OCI-LY3 (cell line): ENCODE measurements around the gene OPHN1.
"Not testable (repeated sequence)": the region's sequence is repeated elsewhere in the genome, so short reads cannot be mapped to it uniquely, and the experiment has no call there.

ENCODE experiments used
- H2AFZ ChIP-seq: fragments of 200-600, 300-600 bp; shearing (Covaris generic); 2 replicates; pipeline ENCODE4 v1.6.0; 2014; ENCODE audit warnings: antibody characterized with exemption, low read depth, low read length
- H3K27ac ChIP-seq: fragments of 200-600, 300-600 bp; sonication (generic); 2 replicates; pipeline ENCODE4 v1.5.1; 2014; ENCODE audit warnings: mild to moderate bottlenecking, low read length, moderate library complexity, mixed read lengths
- H3K27me3 ChIP-seq: fragments of 200-600, 300-600 bp; sonication (generic); 2 replicates; pipeline ENCODE4 v1.6.1; 2014; ENCODE audit warnings: low read depth, low read length, mixed read lengths
- H3K36me3 ChIP-seq: fragments of 200-600, 300-600 bp; sonication (generic); replicated peaks from 2 replicates; pipeline ENCODE3; 2014; ENCODE audit warnings: low read depth, low read length, mixed read lengths
- H3K4me1 ChIP-seq: fragments of 300-600, 200-600 bp; sonication (generic); 2 replicates; pipeline ENCODE4 v1.6.1; 2014; ENCODE audit warnings: low read length, mixed read lengths
- H3K4me2 ChIP-seq: fragments of 200-600, 300-600 bp; sonication (generic); 2 replicates; pipeline ENCODE4 v1.6.1; 2014; ENCODE audit warnings: low read length, mixed read lengths
- H3K4me3 ChIP-seq: fragments of 300-600, 200-600 bp; sonication (generic); 2 replicates; pipeline ENCODE4 v1.5.1; 2014; ENCODE audit warnings: antibody characterized with exemption, mild to moderate bottlenecking, low read length, moderate library complexity
- H3K79me2 ChIP-seq: fragments of 300-600, 200-600 bp; shearing (Covaris generic); 2 replicates; pipeline ENCODE4 v1.6.1; 2014; ENCODE audit warnings: mild to moderate bottlenecking, low read length, mixed read lengths
- H3K9ac ChIP-seq: fragments of 300-600, 200-600 bp; shearing (Covaris generic); 2 replicates; pipeline ENCODE4 v1.6.0; 2014; ENCODE audit warnings: mild to moderate bottlenecking, low read length, moderate library complexity
- H3K9me3 ChIP-seq: fragments of 200-600, 300-600 bp; shearing (Covaris generic); 2 replicates; pipeline ENCODE4 v1.6.1; 2014; ENCODE audit warnings: low read length, mixed read lengths; ENCODE audit not compliant: insufficient read depth
- H4K20me1 ChIP-seq: fragments of 200-600, 300-600 bp; sonication (generic); 2 replicates; pipeline ENCODE4 v1.6.1; 2016; ENCODE audit warnings: low read length, mixed read lengths; ENCODE audit not compliant: insufficient read depth
- EZH2phosphoT487 ChIP-seq: fragments of 200-600 bp; shearing (Covaris generic); IDR thresholded peaks from 2 replicates; pipeline ENCODE4 v1.6.1; 2018; ENCODE audit warnings: antibody characterized with exemption, mixed run types, low read depth
- TF ChIP-seq, protein P1 (sequence below): fragments of 200-600, 300-600 bp; sonication (generic); IDR thresholded peaks from 2 replicates; pipeline ENCODE4 v1.5.1; 2014; ENCODE audit warnings: antibody characterized with exemption, low read length, low read depth

OPHN1 gene

DNA sequence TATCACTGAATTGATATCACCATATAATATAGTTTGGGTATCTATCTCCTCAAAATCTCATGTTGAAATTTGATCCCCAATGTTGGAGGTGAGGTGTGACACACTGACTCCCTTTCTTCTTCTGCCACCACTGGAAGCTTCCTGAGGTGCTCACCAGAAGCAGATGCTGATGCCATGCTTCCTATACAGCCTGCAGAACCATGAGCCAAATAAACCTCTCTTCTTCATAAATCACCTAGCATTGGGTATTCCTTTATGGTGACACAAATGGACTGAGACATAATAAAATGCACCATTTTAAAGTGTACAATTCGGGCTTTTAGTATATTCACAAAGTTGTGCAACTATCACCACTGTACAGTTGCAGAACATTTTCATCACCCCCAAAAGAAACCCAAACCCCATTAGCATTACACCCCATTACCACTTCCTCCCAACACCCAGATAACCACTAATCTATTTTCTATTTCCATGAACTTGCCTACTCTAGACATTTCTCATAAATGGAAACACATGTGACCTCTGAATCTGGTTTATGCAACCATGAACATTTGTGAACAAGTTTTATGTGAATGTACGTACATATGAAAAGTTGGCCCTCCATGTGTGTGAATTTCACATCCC, 148.9 kb downstream of the OPHN1 start:
- TF ChIP-seq, protein P1, sequence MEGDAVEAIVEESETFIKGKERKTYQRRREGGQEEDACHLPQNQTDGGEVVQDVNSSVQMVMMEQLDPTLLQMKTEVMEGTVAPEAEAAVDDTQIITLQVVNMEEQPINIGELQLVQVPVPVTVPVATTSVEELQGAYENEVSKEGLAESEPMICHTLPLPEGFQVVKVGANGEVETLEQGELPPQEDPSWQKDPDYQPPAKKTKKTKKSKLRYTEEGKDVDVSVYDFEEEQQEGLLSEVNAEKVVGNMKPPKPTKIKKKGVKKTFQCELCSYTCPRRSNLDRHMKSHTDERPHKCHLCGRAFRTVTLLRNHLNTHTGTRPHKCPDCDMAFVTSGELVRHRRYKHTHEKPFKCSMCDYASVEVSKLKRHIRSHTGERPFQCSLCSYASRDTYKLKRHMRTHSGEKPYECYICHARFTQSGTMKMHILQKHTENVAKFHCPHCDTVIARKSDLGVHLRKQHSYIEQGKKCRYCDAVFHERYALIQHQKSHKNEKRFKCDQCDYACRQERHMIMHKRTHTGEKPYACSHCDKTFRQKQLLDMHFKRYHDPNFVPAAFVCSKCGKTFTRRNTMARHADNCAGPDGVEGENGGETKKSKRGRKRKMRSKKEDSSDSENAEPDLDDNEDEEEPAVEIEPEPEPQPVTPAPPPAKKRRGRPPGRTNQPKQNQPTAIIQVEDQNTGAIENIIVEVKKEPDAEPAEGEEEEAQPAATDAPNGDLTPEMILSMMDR: no peak
- TF ChIP-seq EZH2phosphoT487: no peak
- no peaks in the 10 kb centered on the region for H4K20me1 ChIP-seq
- no peaks in the 10 kb centered on the region for H3K27me3 ChIP-seq
- no peak overlapping the region for H3K9ac ChIP-seq
- no peak overlapping the region for H2AFZ ChIP-seq
- H3K4me1 ChIP-seq: no peaks in the 10 kb centered on the region
- no peaks in the 10 kb centered on the region for H3K79me2 ChIP-seq
- H3K36me3 ChIP-seq: no peaks in the 10 kb centered on the region
- no peaks in the 10 kb centered on the region for H3K9me3 ChIP-seq
- H3K4me3 ChIP-seq: no peak overlapping the region
- no peak overlapping the region for H3K4me2 ChIP-seq
- no peak overlapping the region for H3K27ac ChIP-seq

DNA sequence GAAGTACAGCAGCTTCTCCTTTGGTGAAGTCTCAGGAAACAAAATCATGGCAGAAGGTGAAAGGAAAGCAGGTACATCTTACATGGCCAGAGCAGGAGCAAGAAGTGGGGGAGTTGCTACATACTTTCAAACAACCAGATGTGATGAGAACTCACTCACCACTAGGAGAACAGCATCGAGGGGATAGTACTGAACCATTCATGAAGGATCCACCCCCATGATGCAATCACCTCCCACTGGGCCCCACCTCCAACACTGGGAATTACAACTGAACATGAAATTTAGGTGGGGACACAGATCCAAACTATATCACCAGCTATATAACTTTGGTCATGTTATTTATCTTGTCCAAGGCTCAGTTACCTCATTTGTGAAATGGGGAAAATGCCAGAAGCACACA, 159.4 kb downstream of the OPHN1 start:
- H3K27ac ChIP-seq: no peak overlapping the region
- TF ChIP-seq, protein P1: no peak
- no peak for TF ChIP-seq EZH2phosphoT487
- H2AFZ ChIP-seq: no peak overlapping the region
- no peaks in the 10 kb centered on the region for H3K79me2 ChIP-seq
- H3K4me2 ChIP-seq: no peak overlapping the region
- H3K9me3 ChIP-seq: no peaks in the 10 kb centered on the region
- no peak overlapping the region for H3K9ac ChIP-seq
- H3K4me3 ChIP-seq: no peak overlapping the region
- H3K4me1 ChIP-seq: no peaks in the 10 kb centered on the region
- no peaks in the 10 kb centered on the region for H3K36me3 ChIP-seq
- H4K20me1 ChIP-seq: no peaks in the 10 kb centered on the region
- no peaks in the 10 kb centered on the region for H3K27me3 ChIP-seq

DNA sequence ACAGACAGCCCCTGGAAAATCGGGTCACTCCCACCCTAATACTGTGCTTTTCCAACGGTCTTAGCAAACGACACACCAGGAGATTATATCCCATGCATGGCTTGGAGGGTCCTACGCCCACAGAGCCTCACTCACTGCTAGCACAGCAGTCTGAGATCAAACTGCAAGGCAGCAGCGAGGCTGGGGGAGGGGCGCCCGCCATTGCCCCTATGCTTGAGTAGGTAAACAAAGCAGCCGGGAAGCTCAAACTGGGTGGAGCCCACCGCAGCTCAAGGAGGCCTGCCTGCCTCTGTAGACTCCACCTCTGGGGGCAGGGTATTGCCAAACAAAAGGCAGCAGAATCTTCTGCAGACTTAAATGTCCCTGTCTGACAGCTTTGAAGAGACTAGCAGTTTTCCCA, 168.5 kb downstream of the OPHN1 start:
- not testable (repeated sequence) for H3K4me1 ChIP-seq, H2AFZ ChIP-seq, H3K9me3 ChIP-seq, H3K79me2 ChIP-seq, H3K4me3 ChIP-seq, H3K9ac ChIP-seq, H3K4me2 ChIP-seq, H4K20me1 ChIP-seq, H3K27me3 ChIP-seq, H3K27ac ChIP-seq, H3K36me3 ChIP-seq

DNA sequence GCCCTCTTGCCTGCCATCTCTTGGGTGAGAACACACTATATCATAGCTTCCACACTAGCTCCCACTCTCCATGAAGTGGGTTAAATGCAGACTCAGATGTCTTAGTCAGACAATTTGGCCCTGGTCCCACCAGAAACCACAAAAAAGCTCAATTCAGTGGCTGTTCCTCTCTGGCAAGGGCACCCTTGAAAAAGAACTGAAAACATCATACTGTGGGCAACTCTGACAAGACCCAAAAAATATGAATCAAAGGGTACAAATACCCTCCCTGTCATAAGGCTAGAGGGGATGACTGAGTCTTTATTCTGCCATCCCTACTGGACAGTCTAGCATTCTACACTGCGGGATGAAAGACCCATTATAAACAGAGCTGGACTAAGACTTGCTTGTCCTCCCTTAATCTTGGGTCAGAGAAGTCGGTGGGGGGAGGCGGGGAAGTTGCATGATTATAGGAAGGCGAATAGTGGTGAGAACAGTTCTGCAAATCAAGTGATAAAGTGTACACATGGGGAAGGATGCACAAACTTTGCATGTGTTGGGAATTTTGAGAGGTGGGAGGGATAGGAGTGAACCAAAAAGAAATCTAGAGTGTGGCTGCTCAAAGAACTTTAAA, 172.1 kb downstream of the OPHN1 start:
- Histone ChIP-seq H3K36me3 (no peaks in the 10 kb centered on the region), H3K9ac (no peak overlapping the region), H3K9me3 (no peaks in the 10 kb centered on the region), H3K27ac (no peak overlapping the region), H2AFZ (no peak overlapping the region), H3K4me2 (no peak overlapping the region), H3K4me1 (no peaks in the 10 kb centered on the region), H4K20me1 (no peaks in the 10 kb centered on the region), H3K27me3 (no peaks in the 10 kb centered on the region), H3K4me3 (no peak overlapping the region), H3K79me2 (no peaks in the 10 kb centered on the region)
- TF ChIP-seq, protein P1: no peak
- no peak for TF ChIP-seq EZH2phosphoT487
